ENCODE results near the gene RAB3GAP2.

DNA sequence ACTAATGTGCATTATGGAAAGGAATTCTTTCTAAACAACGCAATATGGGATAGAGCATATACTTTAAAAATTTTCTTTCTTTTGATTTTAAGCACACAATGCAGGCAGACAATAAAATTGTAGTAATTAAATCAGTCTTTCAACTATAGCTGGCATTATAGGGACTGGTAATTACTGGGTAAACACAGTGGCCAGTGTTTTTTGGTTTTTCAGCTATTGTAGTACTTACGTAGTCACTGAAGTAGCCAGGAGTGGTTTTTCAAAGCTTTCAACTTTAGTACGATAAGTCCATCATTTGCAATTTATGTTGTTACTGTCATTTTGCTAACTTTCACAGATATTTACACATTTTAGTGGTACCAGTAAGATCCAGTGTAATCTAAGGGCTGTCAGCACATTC lies 50.6 kb downstream of the RAB3GAP2 start:
- TF ChIP-seq, protein P1, sequence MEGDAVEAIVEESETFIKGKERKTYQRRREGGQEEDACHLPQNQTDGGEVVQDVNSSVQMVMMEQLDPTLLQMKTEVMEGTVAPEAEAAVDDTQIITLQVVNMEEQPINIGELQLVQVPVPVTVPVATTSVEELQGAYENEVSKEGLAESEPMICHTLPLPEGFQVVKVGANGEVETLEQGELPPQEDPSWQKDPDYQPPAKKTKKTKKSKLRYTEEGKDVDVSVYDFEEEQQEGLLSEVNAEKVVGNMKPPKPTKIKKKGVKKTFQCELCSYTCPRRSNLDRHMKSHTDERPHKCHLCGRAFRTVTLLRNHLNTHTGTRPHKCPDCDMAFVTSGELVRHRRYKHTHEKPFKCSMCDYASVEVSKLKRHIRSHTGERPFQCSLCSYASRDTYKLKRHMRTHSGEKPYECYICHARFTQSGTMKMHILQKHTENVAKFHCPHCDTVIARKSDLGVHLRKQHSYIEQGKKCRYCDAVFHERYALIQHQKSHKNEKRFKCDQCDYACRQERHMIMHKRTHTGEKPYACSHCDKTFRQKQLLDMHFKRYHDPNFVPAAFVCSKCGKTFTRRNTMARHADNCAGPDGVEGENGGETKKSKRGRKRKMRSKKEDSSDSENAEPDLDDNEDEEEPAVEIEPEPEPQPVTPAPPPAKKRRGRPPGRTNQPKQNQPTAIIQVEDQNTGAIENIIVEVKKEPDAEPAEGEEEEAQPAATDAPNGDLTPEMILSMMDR (IDR thresholded peaks at IDR 0.05), result no peak
- TF ChIP-seq POLR2A (IDR thresholded peaks at IDR 0.05), result no peak
